ENCODE data around the gene CNTN4. TPM values are rescaled to one million over a fixed set of nuclear protein-coding genes. Genes with fewer than 3 reads are reported as not detected.

CNTN4 gene
- polyA plus RNA-seq, 1 experiment: not detected

DNA sequence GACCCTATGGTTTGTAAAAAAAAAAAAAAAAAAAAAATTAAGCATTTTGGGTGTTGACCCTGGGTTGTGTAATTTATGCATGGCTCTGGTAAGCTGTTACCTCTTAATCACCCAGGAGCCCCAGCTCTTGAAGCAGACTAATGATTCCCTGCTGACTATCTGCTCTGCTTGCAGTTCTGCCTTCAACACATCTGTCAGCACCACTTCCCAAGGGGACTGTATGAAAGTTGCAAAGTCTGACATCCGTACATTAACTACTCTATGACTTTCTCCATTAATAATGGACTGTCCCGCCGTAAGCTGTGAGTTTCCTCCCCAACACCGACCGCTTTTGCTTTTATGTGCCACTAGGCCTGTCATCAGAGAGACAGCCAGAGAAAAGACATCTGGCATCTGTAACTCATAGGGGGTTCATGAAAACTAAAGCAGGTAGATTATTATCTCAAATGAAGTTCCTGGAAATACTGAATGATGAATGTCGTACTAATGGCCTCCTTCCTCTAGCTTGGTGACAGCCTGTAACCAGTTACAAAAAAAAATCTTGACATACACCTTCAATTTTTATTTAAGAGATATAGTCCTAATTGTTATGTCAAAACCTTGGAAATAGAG, 740.0 kb downstream of the CNTN4 start:
- DNase-seq (ENCODE audit: low read depth, low spot score): no peak
- H3K27me3 ChIP-seq (ENCODE audit: control insufficient read depth, insufficient read depth, low read length): no peaks in the 10 kb centered on the region
- ChIA-PET POLR2A (no interaction called here), CTCF (no interaction called here)
- TF ChIP-seq, protein P1, sequence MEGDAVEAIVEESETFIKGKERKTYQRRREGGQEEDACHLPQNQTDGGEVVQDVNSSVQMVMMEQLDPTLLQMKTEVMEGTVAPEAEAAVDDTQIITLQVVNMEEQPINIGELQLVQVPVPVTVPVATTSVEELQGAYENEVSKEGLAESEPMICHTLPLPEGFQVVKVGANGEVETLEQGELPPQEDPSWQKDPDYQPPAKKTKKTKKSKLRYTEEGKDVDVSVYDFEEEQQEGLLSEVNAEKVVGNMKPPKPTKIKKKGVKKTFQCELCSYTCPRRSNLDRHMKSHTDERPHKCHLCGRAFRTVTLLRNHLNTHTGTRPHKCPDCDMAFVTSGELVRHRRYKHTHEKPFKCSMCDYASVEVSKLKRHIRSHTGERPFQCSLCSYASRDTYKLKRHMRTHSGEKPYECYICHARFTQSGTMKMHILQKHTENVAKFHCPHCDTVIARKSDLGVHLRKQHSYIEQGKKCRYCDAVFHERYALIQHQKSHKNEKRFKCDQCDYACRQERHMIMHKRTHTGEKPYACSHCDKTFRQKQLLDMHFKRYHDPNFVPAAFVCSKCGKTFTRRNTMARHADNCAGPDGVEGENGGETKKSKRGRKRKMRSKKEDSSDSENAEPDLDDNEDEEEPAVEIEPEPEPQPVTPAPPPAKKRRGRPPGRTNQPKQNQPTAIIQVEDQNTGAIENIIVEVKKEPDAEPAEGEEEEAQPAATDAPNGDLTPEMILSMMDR (IDR thresholded peaks at IDR 0.05; ENCODE audit: low read depth, low read length): no peak
- no peak overlapping the region for H3K27ac ChIP-seq (ENCODE audit: low read depth, low read length)
- H3K4me3 ChIP-seq (ENCODE audit: low read depth, low read length): no peak overlapping the region
- peaks cover 22% of the 10 kb centered on the region for H3K9me3 ChIP-seq (ENCODE audit: control insufficient read depth, insufficient read depth, low read length)

DNA sequence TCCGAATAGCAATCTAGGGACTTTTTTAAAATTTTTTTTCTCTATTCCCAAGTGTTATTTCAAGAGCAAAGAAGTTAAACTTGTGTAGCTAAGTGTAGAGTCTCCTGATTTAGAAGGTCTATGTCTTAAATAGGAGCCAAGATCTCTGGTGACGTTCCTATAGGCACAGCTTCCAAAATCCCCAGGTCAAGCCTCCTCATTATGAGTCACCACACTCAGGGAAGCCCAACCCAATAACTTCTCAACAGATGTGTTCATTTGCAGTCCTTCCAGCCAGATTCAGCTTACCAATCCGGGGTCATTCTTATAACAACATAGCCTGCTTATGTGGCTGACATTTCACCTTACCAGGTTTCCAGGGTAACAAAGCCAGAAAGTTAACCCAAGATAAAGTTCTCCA, 741.2 kb downstream of the CNTN4 start:
- H3K27ac ChIP-seq (ENCODE audit: low read depth, low read length): no peak overlapping the region
- no peak overlapping the region for H3K4me3 ChIP-seq (ENCODE audit: low read depth, low read length)
- DNase-seq (ENCODE audit: low read depth, low spot score): no peak
- TF ChIP-seq, protein P1 (IDR thresholded peaks at IDR 0.05; ENCODE audit: low read depth, low read length): no peak
- no peaks in the 10 kb centered on the region for H3K27me3 ChIP-seq (ENCODE audit: control insufficient read depth, insufficient read depth, low read length)
- H3K9me3 ChIP-seq (ENCODE audit: control insufficient read depth, insufficient read depth, low read length): peaks cover 23% of the 10 kb centered on the region
- POLR2A ChIA-PET: no interaction called here
- CTCF ChIA-PET: no interaction called here

DNA sequence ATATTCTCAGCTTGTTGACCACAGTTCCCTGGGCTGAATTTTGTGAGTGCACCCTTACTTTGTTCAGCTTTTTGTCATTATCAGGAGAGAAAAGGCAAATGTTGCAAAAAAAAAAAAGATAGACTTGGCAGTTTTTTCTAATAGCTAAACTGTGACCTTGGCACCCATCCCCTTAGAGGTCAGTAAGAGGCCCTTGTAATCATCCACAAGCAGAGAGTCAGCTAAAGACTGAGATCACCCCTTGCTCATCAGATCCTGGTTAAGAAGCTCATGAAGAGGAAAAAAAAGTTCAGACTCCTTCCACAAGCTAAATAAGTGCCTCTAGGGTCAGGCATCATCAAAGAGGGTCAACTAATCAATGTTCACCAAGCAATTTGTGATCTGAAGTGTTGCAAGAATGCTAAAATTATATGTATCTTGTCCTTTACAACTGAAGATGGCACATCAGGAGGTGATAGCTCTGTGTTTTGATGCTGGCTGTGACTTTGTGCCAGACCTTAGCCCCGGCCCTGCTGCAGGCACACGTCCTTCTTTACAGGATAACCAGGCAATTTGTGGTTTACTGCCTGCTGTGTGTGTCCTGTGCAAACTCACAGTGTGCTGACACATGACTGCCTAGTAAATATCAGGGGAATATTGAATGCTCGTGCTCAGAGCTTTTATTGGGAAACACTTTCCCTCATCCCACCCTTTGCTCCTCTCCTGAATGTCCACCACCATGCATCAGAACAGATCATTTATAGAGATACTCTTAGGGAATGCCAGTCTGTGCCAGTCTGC, 748.6 kb downstream of the CNTN4 start:
- Histone ChIP-seq H3K27me3 (ENCODE audit: control insufficient read depth, insufficient read depth, low read length) (no peaks in the 10 kb centered on the region), H3K4me3 (ENCODE audit: low read depth, low read length) (no peak overlapping the region), H3K9me3 (ENCODE audit: control insufficient read depth, insufficient read depth, low read length) (peaks cover 21% of the 10 kb centered on the region), H3K27ac (ENCODE audit: low read depth, low read length) (no peak overlapping the region)
- TF ChIP-seq, protein P1 (IDR thresholded peaks at IDR 0.05; ENCODE audit: low read depth, low read length): no peak
- ChIA-PET POLR2A (no interaction called here), CTCF (no interaction called here)
- no peak for DNase-seq (ENCODE audit: low read depth, low spot score)

DNA sequence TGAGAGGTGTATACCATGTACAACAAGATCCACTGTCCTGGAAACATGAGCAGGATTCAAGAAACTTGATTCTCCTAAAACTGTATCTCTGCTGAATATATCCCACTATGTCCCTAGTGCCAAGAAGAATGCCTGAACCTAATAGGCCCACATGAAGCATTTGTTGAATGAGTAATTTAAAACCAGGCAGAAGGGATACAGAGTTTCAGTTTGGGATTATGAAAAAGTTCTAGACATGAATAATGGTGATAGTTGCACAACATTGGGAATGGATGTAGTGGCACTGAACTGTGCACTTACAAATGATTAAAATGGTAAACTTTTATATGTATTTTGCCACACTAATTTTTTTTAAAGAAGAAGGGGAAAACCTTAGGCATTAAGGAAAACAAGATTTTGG, 750.4 kb downstream of the CNTN4 start:
- Histone ChIP-seq H3K4me3 (ENCODE audit: low read depth, low read length) (no peak overlapping the region), H3K27ac (ENCODE audit: low read depth, low read length) (no peak overlapping the region), H3K9me3 (ENCODE audit: control insufficient read depth, insufficient read depth, low read length) (peaks cover 24% of the 10 kb centered on the region), H3K27me3 (ENCODE audit: control insufficient read depth, insufficient read depth, low read length) (no peaks in the 10 kb centered on the region)
- TF ChIP-seq, protein P1 (IDR thresholded peaks at IDR 0.05; ENCODE audit: low read depth, low read length): no peak
- no peak for DNase-seq (ENCODE audit: low read depth, low spot score)
- CTCF ChIA-PET: no interaction called here
- POLR2A ChIA-PET: no interaction called here

DNA sequence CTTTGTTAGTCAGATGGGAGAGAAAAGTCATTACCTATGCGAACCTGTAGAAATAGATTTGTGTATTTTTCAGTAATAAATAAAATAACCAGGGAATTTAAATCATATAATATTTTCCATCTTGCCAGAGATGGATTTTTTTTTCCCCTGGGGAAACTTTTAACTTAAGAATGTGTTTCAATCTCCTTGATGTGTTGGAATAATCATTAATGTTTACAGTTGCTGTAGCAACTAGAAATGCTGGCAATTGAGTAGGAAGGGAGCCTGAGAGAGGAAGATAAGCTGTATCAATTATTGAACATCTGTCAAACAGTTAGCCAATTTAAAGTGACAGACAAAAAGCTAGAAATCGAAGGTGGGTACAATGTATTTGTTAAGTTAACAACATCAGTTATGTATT, 752.0 kb downstream of the CNTN4 start:
- Histone ChIP-seq H3K9me3 (ENCODE audit: control insufficient read depth, insufficient read depth, low read length) (peaks cover 27% of the 10 kb centered on the region), H3K27ac (ENCODE audit: low read depth, low read length) (no peak overlapping the region), H3K27me3 (ENCODE audit: control insufficient read depth, insufficient read depth, low read length) (no peaks in the 10 kb centered on the region), H3K4me3 (ENCODE audit: low read depth, low read length) (no peak overlapping the region)
- CTCF ChIA-PET: no interaction called here
- POLR2A ChIA-PET: no interaction called here
- no peak for DNase-seq (ENCODE audit: low read depth, low spot score)
- TF ChIP-seq, protein P1 (IDR thresholded peaks at IDR 0.05; ENCODE audit: low read depth, low read length): no peak
